NCI-H345 treated with DMSO at 0.1 percent for 48 hours (cell line): ENCODE results near the gene FBXO2.

ENCODE experiments used
- DNase-seq: peaks from one replicate; lab custom pipeline; 2025; ENCODE audit not compliant: unreplicated experiment; lab: John Stamatoyannopoulos, UW

Gene FBXO2

DNA sequence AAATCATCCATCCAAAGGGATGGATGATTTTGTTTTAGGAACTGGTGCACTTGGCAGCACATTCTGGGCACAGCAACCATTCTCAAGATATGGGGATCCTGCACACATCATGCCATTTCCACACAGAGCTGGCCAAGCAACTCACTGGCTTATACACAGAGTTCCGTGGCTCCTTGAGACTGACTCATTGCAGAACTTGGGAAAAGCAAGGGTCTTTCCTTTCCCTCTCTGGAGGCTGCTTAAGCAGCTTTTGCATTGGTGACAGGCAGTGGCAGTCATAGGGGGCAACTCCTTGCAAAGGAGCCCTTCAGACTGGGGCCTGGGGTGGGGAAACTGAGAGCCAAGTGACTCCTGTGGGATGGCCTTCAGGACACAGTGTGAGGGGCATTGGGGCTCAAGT, 28.6 kb upstream of the FBXO2 start:
- no peak for DNase-seq

DNA sequence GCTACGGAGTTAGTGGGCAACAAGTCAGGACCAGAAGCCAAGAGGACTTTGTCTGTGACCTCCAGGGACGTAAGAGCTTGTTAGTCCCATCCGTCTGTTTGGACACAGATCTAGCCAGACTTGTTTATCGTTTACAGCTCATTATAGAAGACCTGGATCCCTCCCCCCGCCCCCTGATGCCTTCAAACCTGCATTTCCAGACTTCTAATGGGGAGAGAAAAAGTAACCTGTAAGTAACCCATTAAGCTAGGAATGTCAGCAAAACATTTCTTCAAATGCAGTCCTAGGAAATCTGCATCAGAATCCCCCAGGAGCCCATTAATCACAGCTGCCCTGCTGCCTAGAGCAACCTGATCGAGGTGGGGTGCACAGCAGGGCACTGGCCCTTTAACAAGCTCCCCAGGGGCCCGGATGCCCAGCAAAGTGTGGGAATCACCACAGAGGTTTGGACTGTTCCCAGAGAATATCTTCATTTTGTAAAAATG, 28.1 kb upstream of the FBXO2 start:
- no peak for DNase-seq

DNA sequence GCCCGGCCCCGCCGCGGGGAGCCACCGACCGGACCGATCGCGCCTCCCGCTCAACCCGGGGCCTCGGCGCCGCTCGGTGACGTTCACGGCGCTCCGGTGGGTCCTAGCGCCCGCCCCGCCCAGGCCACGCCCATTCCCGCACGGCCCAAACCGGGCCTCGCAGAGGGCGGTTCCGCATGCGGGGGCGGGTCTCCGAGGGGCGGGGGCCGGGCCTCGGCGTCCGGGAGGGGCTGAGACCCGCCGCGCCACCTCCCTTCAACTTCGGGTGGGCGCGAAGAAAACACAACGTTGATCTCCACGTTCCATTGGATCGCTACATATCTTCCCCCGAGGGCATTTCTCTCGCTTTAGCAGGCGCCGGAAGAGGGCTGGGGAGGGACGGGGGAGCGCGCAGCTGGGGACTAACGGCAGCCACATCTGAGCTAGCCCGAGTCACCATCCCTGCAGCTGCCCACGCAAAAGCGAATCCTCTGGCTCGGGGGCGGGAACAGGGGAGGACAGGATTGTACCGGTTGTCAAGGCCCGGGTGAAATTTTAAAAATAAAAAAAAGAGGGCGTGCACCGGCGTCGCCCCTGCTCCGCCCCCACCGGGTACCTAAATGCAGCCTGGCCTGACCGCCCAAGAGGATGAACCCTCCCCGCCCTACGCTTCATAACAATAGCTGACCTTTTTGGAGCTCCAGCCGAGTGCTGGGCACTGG, 27.0 kb upstream of the FBXO2 start, which contains the start of gene MAD2L2:
MAD2L2 (minus strand) TSS at position 78 of the 701 bp plus-strand sequence. CDS start 547 bp downstream, outside the sequence.
- DNase-seq, result peak; percentile 88

DNA sequence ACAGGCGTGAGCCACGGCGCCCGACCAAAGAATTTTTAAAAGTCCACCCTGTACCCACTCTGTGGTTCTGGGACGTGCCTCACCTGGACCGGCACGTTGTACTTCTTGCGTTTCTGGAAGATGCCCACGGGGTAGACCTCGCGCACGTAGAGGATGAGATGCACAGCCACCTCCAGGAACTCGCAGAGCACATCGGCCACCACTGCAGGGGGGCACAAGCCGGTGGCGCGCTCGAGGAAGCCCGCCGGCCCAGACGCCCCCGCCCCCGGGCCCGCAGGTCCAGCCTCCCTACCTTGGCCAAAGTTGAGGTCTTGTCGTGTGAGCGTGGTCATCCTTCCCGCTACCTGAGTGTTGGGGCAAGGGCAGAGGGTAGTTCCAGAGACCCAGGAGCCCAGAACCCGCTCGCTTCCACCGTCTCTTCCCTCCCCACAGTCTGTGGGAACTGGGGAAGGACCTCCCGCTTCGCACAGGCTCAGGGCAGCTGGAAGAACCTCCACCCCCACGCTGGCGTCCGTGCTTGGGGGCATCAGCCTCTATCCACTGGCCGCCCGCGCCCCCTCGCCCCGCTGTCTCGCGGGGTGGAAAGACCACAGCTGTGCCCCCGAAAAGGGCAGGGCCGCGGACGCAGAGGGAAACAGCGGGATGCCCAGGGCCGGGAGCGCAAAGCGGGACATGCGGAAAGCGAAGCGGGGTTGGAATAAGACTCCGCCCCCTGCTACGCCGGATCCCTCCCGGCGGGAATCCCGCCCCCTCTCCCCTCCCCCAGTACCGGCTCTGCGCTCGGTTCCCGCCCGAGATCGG, 26.2 kb upstream of the FBXO2 start:
- DNase-seq, result no peak

DNA sequence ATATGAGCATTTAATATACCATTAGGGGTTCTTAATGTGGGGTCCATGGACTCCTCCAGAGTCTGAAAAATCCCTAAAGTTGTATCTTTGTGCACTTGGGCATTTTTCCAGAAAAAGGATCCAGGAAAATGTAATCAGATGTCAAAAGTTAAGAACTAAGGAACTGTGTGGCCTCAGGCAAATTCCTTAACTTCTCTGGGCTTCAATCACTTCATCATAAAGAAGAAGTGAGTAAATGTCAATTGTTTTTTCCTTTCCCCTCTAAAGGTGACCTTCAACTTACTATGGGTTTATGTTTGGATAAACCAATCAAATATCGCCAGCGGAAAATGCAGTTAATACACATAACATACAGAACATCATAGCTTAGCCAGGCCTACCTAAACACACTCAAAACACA, 24.2 kb upstream of the FBXO2 start:
- no peak for DNase-seq

DNA sequence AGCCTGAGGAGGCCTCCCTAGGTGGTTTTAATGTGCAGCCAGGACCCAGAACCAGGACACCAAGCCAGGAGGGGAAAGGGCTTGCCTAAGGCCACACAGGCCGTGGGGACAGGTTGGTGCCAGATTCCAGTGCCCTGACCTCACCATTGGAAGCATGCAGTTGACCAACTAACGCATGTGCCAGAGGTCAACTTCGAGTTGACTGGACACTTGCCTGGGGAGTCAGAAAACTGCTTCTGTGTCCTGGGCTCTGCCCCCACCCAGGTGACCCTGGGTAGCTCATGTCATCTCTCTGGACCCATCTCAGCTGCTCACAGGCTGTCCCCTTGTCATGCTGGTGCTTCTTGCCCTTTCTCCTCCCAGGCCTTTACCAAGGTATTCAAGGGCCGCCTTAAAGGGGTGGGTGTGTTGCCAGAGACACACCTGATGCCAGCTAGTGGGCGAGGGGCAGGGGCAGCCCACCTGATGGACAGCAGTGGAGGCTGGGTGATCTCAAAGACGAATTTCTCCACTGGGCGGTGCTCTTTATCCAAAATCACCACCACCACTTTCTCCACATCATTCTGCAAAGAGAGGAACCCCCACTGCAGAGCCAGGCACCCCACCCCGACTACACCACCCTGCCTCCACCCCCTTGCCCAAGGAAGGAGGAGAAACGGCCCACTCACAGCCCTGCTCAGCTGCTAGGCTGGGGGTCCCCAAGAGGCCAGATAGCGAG, 22.3 kb upstream of the FBXO2 start:
- DNase-seq, result no peak

DNA sequence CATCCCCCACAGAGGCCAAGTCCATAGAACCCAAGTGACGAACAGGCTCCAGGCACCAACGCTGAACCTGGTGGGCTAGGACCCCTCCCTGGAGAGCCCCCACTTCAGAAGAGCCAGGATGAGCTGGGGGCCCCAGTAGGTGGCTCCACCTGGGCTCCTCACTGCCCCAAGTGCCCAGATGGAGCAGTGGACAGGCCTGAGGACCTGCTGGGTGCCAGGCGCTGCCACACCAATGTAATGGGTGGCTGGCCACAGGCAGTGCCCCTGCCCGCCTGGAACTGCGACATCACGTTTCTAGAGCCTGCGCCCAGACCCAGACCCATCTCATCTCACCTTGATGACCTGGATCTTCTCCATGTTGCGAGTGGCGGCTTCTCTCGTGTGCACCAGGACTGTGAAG, 21.1 kb upstream of the FBXO2 start:
- no peak for DNase-seq

DNA sequence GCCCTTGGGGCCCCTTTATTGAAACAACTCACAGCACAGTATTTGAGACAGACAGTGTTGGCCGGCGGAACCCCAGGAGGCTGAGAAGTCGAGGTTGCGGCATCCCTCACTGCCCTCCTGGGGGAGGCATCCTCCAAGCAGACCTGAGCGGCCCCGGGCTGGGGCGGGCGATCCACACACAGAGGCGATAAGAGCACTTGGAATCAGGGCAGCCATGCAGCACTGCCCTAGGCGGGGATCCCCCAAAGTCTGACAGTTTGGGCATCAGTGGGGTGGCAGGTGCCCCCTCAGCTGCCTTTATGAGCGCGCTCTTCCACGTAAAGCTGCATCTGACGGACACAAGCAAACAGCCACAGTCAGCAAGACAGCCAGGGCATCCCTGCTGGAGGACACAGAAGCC, 20.3 kb upstream of the FBXO2 start:
- DNase-seq, result no peak

DNA sequence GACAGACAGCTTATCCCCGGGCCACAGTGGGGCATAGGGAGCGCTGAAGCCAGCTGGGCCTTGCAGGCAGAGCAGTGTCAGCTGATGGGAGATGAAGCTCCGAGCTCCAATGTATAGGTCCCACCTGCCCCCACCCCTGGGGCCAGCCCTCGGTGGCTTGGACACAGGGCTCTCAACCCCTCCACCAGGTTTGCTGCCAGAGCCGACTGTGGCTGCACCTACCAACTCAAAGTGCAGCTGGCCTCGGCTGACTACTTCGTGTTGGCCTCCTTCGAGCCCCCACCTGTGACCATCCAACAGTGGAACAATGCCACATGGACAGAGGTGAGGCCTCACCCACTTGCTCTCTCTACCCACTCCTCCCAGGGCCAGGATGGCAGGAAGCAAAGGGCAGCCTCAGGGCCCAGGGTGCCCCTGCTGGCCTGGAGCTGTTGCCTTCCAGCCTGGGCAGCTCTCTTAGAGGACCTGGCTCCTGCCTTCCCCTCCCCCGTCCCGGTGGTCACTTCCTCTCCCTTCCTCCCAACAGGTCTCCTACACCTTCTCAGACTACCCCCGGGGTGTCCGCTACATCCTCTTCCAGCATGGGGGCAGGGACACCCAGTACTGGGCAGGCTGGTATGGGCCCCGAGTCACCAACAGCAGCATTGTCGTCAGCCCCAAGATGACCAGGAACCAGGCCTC, 19.0 kb upstream of the FBXO2 start:
- DNase-seq, result no peak

DNA sequence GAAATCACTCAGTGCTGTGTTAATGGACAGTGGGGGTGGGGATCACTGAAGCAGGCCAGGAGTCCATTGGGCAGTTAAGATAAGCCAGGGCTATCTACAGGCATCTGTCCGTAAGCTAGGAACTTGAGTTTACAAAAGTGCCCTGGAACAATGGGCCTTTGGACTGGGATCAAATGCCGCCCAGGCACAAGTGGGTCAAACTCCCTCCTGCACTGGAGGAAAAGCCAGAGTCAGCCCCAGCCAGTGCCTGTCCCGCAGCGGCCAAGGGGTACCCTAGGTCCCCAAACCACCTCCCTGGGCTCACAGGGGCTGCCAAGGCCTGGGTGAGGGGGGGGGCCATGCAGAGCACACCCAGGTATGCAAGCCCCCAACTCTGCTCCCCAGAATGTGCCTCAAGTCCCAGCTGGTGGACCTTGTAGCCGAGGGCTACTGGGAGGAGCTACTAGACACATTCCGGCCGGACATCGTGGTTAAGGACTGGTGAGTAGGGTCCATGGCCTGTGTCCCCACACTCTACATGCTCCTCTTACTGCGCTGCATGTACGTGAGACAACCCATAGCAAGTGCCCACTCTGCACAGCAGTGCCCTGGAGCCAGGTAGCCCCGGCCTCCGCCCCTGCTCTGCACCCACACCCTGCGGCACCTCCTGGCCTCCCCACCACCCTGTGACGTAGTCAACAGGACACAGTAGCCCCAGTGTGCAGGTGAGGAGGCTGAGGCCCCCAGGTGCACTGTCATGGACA, 17.5 kb upstream of the FBXO2 start:
- no peak for DNase-seq

DNA sequence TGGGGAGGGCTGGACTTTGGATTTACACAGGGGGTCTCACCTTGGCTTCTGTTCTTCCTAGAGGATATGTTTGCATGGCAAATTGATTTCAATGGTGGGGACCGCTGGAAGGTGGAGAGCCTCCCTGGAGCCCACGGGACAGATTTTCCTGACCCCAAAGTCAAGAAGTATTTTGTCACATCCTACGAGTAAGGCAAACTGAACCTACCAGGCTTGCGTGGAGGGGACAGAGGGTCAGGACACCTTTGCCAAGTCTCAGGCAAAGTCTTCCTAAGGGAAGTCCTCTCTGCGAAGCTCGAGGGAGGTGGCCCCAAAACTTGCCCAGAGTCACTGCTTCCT, 16.9 kb upstream of the FBXO2 start:
- DNase-seq, result no peak

DNA sequence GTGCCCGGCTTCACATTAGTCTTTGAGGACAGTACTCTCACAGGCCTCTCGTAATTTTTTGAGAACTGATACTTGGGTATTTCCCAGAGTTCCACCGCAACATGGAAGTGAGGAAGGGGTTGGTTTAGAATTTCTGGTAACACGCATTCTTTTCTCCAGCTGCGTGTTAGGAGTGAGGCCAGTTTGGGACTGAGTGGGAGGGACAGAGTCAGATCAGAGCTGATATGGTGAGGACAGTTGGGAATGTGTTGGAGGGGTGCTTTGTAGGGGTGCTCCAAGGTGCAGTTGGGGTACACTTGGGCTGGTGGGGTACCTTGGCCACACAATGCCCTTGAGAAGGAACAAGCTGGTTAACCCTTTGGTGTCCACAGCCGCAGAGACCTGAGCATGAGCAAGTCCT, 16.5 kb upstream of the FBXO2 start:
- DNase-seq, result no peak

DNA sequence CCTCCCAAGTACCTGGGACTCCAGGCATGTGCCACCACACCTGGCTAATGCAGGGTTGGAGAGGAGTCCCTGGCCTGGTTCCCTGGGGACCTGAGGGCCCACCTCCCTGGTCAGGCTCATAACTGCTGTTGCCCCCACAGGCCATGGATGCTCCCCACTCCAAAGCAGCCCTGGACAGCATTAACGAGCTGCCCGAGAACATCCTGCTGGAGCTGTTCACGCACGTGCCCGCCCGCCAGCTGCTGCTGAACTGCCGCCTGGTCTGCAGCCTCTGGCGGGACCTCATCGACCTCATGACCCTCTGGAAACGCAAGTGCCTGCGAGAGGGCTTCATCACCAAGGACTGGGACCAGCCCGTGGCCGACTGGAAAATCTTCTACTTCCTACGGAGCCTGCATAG, 14.3 kb upstream of the FBXO2 start:
- no peak for DNase-seq

DNA sequence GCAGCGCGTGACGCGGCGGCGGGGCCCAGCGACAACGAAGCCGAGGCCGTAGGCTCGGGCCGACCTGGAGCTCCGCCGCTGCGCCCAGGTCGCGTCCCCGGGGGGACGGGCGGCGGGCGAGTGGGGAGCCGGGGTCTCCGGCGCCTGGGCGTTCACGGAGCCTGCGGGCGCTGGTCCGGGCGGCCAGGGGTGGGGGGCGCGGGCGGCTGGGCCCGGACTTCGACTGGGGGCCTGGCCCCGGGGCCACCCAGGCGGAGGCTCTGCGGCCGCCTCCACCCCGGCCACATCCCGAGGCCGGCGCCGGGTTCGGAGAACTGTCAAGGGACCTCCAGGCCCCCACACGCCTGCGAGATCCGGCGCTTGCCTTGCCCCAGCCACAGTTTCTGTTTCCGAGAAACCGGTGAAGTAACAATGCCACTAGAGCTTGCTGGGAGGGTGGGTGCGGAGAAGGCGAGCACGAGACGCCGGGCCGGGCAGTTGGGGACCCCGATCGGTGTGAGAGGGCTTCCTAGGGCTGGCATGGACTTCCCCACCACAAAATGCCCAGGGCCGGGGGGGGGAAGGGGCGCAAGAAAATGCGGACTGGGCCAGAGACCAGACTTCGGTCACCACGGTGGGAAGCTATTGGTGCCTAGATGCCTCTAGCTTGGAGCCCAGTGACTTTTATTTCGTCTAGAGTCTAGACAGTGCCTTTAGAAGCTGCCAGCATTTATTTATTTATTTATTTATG, 10.3 kb upstream of the FBXO2 start:
- peak; percentile 52 for DNase-seq

DNA sequence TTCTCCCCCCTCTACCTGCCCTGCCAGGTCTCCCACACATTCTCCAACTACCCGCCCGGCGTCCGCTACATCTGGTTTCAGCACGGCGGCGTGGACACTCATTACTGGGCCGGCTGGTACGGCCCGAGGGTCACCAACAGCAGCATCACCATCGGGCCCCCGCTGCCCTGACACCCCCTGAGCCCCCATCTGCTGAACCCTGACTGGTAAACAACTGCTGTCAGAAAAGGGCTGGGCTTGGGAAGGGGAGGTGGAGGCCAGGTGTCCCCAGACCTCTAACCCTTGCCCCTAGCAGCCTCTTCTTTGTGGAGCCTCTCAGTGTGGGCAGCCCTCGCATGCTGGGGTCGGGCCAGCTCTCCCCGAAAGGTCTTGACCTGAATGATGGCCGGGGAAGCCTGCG, 6.9 kb upstream of the FBXO2 start:
- DNase-seq, result no peak

DNA sequence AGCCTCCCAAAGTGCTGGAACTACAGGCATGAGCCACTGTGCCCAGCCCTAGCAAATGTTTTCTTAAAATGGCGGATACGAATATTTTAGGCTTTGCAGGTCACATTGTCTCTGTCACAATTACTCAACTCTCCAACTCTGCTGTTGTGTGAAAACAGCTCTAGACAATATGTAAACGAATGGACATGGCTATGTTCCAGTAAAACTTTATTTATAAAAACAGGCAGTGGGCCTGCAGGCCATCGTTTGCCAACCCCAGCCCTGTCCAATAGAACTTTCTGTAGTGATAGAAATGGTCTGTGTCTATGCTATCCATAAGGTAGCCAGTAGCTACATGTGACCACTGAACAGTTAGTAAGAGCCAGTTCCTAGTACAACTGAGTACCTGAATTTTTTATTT, 5.5 kb upstream of the FBXO2 start:
- DNase-seq, result no peak

DNA sequence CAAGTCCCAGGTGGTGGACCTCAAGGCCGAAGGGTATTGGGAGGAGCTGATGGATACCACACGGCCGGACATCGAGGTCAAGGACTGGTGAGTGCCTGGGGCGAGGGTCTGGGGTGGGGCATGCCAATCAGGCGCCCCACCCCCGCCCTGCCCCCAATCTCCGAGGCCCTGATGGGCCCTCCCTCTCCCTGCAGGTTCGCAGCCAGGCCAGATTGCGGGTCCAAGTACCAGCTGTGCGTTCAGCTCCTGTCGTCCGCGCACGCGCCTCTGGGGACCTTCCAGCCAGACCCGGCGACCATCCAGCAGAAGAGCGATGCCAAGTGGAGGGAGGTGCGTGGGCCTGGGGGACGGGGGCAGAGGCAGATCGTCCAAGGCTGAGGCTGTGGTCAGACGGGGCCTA, 4.3 kb upstream of the FBXO2 start:
- no peak for DNase-seq

DNA sequence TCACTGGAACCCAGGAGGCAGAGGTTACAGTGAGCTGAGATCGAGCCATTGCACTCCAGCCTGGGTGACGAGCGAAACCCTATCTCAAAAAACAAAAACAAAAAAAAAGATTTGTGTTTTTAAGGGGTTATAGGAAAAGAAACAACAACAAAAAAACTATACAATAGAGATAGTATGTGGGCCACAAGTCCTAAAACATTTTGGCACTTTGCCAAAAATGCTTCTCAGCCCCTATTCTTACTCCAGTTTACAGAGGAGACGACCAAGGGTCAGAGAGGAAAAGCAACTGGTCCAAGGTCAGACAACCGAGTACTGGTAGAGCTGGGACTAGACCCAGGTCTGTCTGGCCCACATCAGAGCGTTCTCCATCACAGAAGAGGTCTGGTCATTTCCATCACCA, 3.4 kb upstream of the FBXO2 start:
- DNase-seq, result no peak

DNA sequence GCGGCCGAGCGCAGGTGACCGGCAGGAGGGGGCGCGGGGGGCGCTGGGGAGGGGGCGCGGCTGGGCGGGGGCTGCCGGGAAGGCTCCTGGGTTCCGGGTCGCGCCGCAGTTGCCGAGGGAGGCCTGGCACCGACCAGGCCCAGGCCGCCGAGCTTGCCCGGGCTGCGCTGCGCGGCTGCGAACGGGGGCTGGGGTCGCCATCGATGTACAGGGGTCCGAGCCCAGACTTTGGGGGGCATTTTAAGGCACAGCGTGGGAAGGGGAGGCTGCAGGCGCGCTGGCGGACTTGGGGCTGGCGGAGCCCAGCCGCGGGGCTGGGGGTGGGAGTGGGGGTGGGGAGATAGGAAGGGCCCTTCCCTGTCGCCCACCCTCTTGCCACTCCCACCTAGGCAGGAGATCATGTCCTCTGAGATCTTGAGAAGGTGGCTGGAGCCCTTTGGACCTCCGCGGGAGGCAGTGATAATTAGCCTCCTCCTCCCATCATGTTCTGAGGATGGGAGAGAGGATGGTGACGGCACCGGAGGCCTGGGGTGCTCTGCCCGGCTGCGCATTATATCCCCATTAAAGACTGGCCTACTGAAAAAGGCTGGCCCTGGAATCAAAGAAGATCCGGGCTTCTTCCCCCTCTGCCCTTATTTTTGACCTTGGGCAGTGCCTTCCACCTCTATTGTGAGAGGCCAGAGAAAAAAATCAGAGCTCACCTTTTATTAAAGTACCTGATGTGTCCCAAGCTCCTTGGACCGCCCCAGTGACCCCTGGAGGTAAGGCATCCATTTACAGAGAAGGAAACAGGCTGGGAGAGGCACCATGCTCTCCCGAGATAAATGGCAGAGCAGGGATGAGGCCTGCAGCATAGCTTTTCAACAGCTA, 945 bp upstream of the FBXO2 start:
- no peak for DNase-seq
